GM12878 (cell line): ENCODE data around the gene DPYSL4. TPM values are rescaled to one million over a fixed set of nuclear protein-coding genes. Genes with fewer than 3 reads are reported as not detected.

ENCODE experiments used
- ATAC-seq: fragments of 200-7000 bp; cut with Tn5 transposase; 3 replicates; pipeline ENCODE4 v1.9.1; 2020; ENCODE audit warnings: mild to moderate bottlenecking, moderate library complexity
- BruUV-seq: library from RNA; stranded (reverse); fragments of 400-500 nt; replicated peaks from 2 replicates; lab custom pipeline; 2021; lab: Mats Ljungman, UMichigan
- CTCF ChIA-PET: fragments of 300-600 bp; sonication (Branson Sonifier 250); formaldehyde crosslinking; extraction: SDS; loops from one replicate; lab custom pipeline; 2021; ENCODE audit warnings: inconsistent platforms; lab: Yijun Ruan, JAX
- POLR2A ChIA-PET: fragments of 350-600 bp; formaldehyde crosslinking; extraction: SDS; loops from one replicate; lab custom pipeline; 2021; ENCODE audit warnings: inconsistent platforms; lab: Charles Lee
- RAD21 ChIA-PET: fragments of 300-600 bp; sonication (Branson Sonifier 250); formaldehyde crosslinking; loops from one replicate; lab custom pipeline; 2023; ENCODE audit warnings: antibody characterized with exemption; ENCODE audit not compliant: unreplicated experiment; lab: Charles Lee
- SMC1A ChIA-PET: fragments of 300-600 bp; sonication (Branson Sonifier 250); formaldehyde crosslinking; loops from one replicate; lab custom pipeline; 2023; ENCODE audit not compliant: unreplicated experiment, uncharacterized antibody; lab: Charles Lee
- DNase-seq: peaks from one replicate; pipeline ENCODE4 v3.0.0-alpha.2; 2011; ENCODE audit warnings: low read depth, low spot score
- FAIRE-seq: peaks from 3 replicates; lab custom pipeline; 2011; peaks lifted over from hg19 to GRCh38; lab: Jason Lieb, UNC
- H2AFZ ChIP-seq: 2 replicates; pipeline ENCODE4 v1.6.0; 2011; ENCODE audit warnings: low read depth, low read length, control low read depth; ENCODE audit not compliant: control insufficient read depth
- H3K27ac ChIP-seq: 2 replicates; pipeline ENCODE4 v1.5.1; 2011; ENCODE audit warnings: control low read depth; ENCODE audit not compliant: control insufficient read depth, insufficient read depth
- H3K27me3 ChIP-seq, 2 experiments: replicated peaks in 1 of 2; 2 replicates each; pipeline versions ENCODE4 v1.6.0 to v1.6.1; 2011; ENCODE audit warnings: low read length in 1 of 2; ENCODE audit not compliant: control insufficient read depth in 2 of 2, insufficient read depth in 2 of 2
- H3K36me3 ChIP-seq, 2 experiments: 2 replicates each; pipeline ENCODE4 v1.5.1; 2011; ENCODE audit warnings: low read length in 1 of 2; ENCODE audit not compliant: control insufficient read depth in 2 of 2, insufficient read depth in 2 of 2
- H3K4me1 ChIP-seq: 2 replicates; pipeline ENCODE4 v1.6.1; 2011; ENCODE audit warnings: mild to moderate bottlenecking, low read length, moderate library complexity, mixed read lengths; ENCODE audit not compliant: control insufficient read depth, insufficient read depth
- H3K4me2 ChIP-seq: 2 replicates; pipeline ENCODE4 v1.6.0; 2011; ENCODE audit warnings: control low read depth; ENCODE audit not compliant: control insufficient read depth, insufficient read depth
- H3K4me3 ChIP-seq: fragments of 200-600 bp; sonication (generic); 2 replicates; pipeline ENCODE4 v1.5.1; 2016
- H3K79me2 ChIP-seq: 2 replicates; pipeline ENCODE4 v1.6.0; 2011; ENCODE audit warnings: low read length; ENCODE audit not compliant: control insufficient read depth, insufficient read depth
- H3K9ac ChIP-seq: 2 replicates; pipeline ENCODE4 v1.8.0; 2011; ENCODE audit warnings: low read length, control low read depth, mixed read lengths; ENCODE audit not compliant: control insufficient read depth, insufficient read depth
- H3K9me3 ChIP-seq: replicated peaks from 3 replicates; pipeline ENCODE4 v1.5.1; 2011; ENCODE audit warnings: mild to moderate bottlenecking, low read length; ENCODE audit not compliant: control insufficient read depth, insufficient read depth
- H4K20me1 ChIP-seq: 2 replicates; pipeline ENCODE4 v1.6.0; 2011; ENCODE audit not compliant: control insufficient read depth, insufficient read depth
- BMI1 ChIP-seq: fragments of 450-650 bp; IDR thresholded peaks from 2 replicates; pipeline ENCODE4 v1.6.1; 2016; ENCODE audit warnings: mild to moderate bottlenecking, moderate library complexity, borderline replicate concordance
- CBFB ChIP-seq: IDR thresholded peaks from 2 replicates; pipeline ENCODE4 v1.6.1; 2016; ENCODE audit warnings: antibody characterized with exemption, low read depth
- CHD1 ChIP-seq: IDR thresholded peaks from 2 replicates; pipeline ENCODE4 v1.6.1; 2012; ENCODE audit warnings: low read depth, low read length, improper control_type of control experiment
- ELK1 ChIP-seq: IDR thresholded peaks from 2 replicates; pipeline ENCODE4 v1.6.1; 2012; ENCODE audit warnings: low read depth, low read length, improper control_type of control experiment
- HCFC1 ChIP-seq: fragments of 150-350 bp; IDR thresholded peaks from 2 replicates; pipeline ENCODE4 v1.6.1; 2014; ENCODE audit warnings: low read length
- HDAC6 ChIP-seq: fragments of 200-600 bp; sonication (generic); IDR thresholded peaks from one replicate; pipeline ENCODE4 v1.8.0; 2017; ENCODE audit warnings: antibody characterized with exemption; ENCODE audit not compliant: unreplicated experiment
- HDGF ChIP-seq: fragments of 450-650 bp; IDR thresholded peaks from 2 replicates; pipeline ENCODE4 v1.6.1; 2016; ENCODE audit warnings: antibody characterized with exemption
- IRF3 ChIP-seq: fragments of 450-650 bp; IDR thresholded peaks from 2 replicates; pipeline ENCODE4 v1.6.1; 2014; ENCODE audit warnings: mild to moderate bottlenecking
- LARP7 ChIP-seq: fragments of 450-650 bp; IDR thresholded peaks from 2 replicates; pipeline ENCODE4 v1.6.1; 2017; ENCODE audit warnings: mild to moderate bottlenecking
- MAX ChIP-seq: IDR thresholded peaks from 2 replicates; pipeline ENCODE4 v1.6.1; 2012; ENCODE audit warnings: low read depth, low read length, improper control_type of control experiment
- PAX8 ChIP-seq: fragments of 450-650 bp; IDR thresholded peaks from 2 replicates; pipeline ENCODE4 v1.6.1; 2017; ENCODE audit warnings: mild to moderate bottlenecking, moderate library complexity
- RCOR1 ChIP-seq: conservative IDR thresholded peaks from 2 replicates; pipeline ENCODE4 v1.6.1; 2012; ENCODE audit warnings: low read depth, low read length, improper control_type of control experiment
- ZBTB33 ChIP-seq: fragments of 450-650 bp; IDR thresholded peaks from 2 replicates; pipeline ENCODE4 v1.6.1; 2017; ENCODE audit warnings: mild to moderate bottlenecking
- ZNF622 ChIP-seq: fragments of 450-650 bp; IDR thresholded peaks from 2 replicates; pipeline ENCODE4 v1.6.1; 2017; ENCODE audit warnings: mild to moderate bottlenecking, inconsistent platforms
- WGBS: methylation state at CpG from one replicate; pipeline ENCODE4 v1.1.6; 2016; ENCODE audit warnings: low lambda C conversion rate; ENCODE audit not compliant: insufficient replicate concordance, insufficient coverage; ENCODE audit errors: missing lambda C conversion rate; 5-methylcytosine and 5-hydroxymethylcytosine counted together
- in situ Hi-C: fragments of 300-500 bp; cut with MboI; formaldehyde crosslinking; loops from 9 replicates; pipeline ENCODE4 v1.14.3; 2018; ENCODE audit warnings: mixed read lengths
- intact Hi-C: fragments of 100-400 bp; cut with micrococcal nuclease; formaldehyde crosslinking; loops from one replicate; pipeline ENCODE4 v1.14.2; 2022; ENCODE audit not compliant: unreplicated experiment
- polyA plus RNA-seq, 11 experiments: library from polyadenylated mRNA; depleted of rRNA in 4 of 11; unstranded in 6 of 11; stranded (reverse) in 5 of 11; fragments of >200 nt; fragmentation: Nextera tagmentation in 4 of 11; fragmentation: Illumina TruSeq in 1 of 11; extraction: Ambion mirVana in 4 of 11; extraction: Trizol in 1 of 11; gene quantifications; 1 replicate in 1 of 11; 2 replicates in 10 of 11; pipeline versions ENCODE4 v1.2.1 to v1.2.3, GENCODE V29; 2011 to 2016; ENCODE audit warnings: inconsistent platforms in 2 of 11, missing spikeins in 2 of 11, low read depth in 1 of 11
- total RNA-seq, 4 experiments: library from RNA; depleted of rRNA in 3 of 4; stranded (reverse); fragments of >200 nt in 3 of 4; fragmentation: Illumina TruSeq in 1 of 4; extraction: Trizol in 1 of 4; gene quantifications; 2 replicates each; pipeline versions ENCODE4 v1.2.1 to v1.2.3, GENCODE V29; 2013 to 2021

DPYSL4 gene
- total and polyA plus RNA-seq, 10 of the 15 experiments (the other 5 are each of a cell fraction or from before 2014, with no cell fraction given): 0.10 to 0.21 TPM; not detected in 8

GRCh38 chr10:132138133-132138532 lies 48.6 kb upstream of the DPYSL4 start (continued):
- TF ChIP-seq ZBTB33: no peak
- TF ChIP-seq MAX: no peak
- no peak for TF ChIP-seq ZNF622
- TF ChIP-seq PAX8: no peak
- no peak for TF ChIP-seq CBFB
- no peak for TF ChIP-seq RCOR1
- no peak for TF ChIP-seq HDAC6
- no peak for TF ChIP-seq ELK1
- no peak for TF ChIP-seq HDGF
- TF ChIP-seq, all 136 proteins: peak for 0

- H3K4me1 ChIP-seq: no peaks in the 10 kb centered on the region
- H3K27me3 ChIP-seq: no peaks in the 10 kb centered on the region
- ChIA-PET RAD21 (no interaction called here), CTCF (no interaction called here), POLR2A (no interaction called here), SMC1A (no interaction called here)
- H3K9ac ChIP-seq: no peak overlapping the region
- no TSS peak for BruUV-seq
- ATAC-seq: no peak
- H3K79me2 ChIP-seq: no peaks in the 10 kb centered on the region
- H3K4me3 ChIP-seq: no peak overlapping the region
- H3K27ac ChIP-seq: no peak overlapping the region
- no peak overlapping the region for H2AFZ ChIP-seq
- H3K9me3 ChIP-seq: no peaks in the 10 kb centered on the region
- FAIRE-seq: no peak
- intact Hi-C loops: no loop called here
- WGBS: 56% methylated on average over 12 of the region's 12 CpGs
- H3K4me2 ChIP-seq: no peak overlapping the region
- in situ Hi-C loops: no loop called here
- TF ChIP-seq CHD1 (no peak), LARP7 (no peak), IRF3 (no peak), HCFC1 (no peak), BMI1 (no peak)
- no peaks in the 10 kb centered on the region for H3K36me3 ChIP-seq
- H4K20me1 ChIP-seq: no peaks in the 10 kb centered on the region
- no peak for DNase-seq
These were observed 48.2 kb upstream of the DPYSL4 start for GRCh38 chr10:132138596-132138995.
